ENCODE measurements around the gene DCLRE1A. TPM values are rescaled to one million over a fixed set of nuclear protein-coding genes. Genes with fewer than 3 reads are reported as not detected.
A peak's percentile ranks its signal among the peaks of the same experiment; 100 is the strongest.

DCLRE1A gene
- total and polyA plus RNA-seq, 9 of the 15 experiments (the other 6 are each of a cell fraction or from before 2014, with no cell fraction given), result 8.5 to 25.5 (median 15.5) TPM

GRCh38 chr10:113820507-113820906 is 33.4 kb downstream of the DCLRE1A start (continued):
- TF ChIP-seq PBX2 (CRISPR knock-in tag; IDR thresholded peaks at IDR 0.05; ENCODE audit: low read depth) (no peak), PBX2 (tag; conservative IDR thresholded peaks at IDR 0.05; ENCODE audit: low read depth) (no peak), CTCF (IDR thresholded peaks at IDR 0.05 in 2 of 3, conservative IDR thresholded peaks at IDR 0.05 in 1 of 3; ENCODE audit: insufficient read depth in 2 of 3, low read depth in 1 of 3, low read length in 3 of 3) (peak; percentile 2 to 47 (median 29); a peak in 3 of 6 replicates), ZNF24 (IDR thresholded peaks at IDR 0.05) (no peak), BACH1 (tag; IDR thresholded peaks at IDR 0.05) (no peak), HMG20A (CRISPR knock-in tag; conservative IDR thresholded peaks at IDR 0.05) (no peak), ZC3H11A (IDR thresholded peaks at IDR 0.05; ENCODE audit: low read depth, low read length) (no peak), CHAMP1 (IDR thresholded peaks at IDR 0.05) (no peak)
